MCF 10A (cell line): ENCODE measurements around the gene GCM1. TPM values are rescaled to one million over a fixed set of nuclear protein-coding genes. Genes with fewer than 3 reads are reported as not detected.

Experiments used
- BruUV-seq: library from RNA; stranded (reverse); fragments of 400-500 nt; replicated peaks from 2 replicates; lab custom pipeline; 2021; lab: Mats Ljungman, UMichigan
- CTCF ChIA-PET: fragments of 300-600 bp; sonication (Branson Sonifier 250); formaldehyde crosslinking; extraction: SDS; loops from one replicate; lab custom pipeline; 2021; ENCODE audit warnings: antibody characterized with exemption, inconsistent platforms; lab: Yijun Ruan, JAX
- POLR2A ChIA-PET: fragments of 300-600, 350-650 bp; sonication (Branson Sonifier 250); formaldehyde crosslinking; extraction: SDS; loops from one replicate; lab custom pipeline; 2020; ENCODE audit warnings: antibody characterized with exemption, inconsistent platforms; lab: Yijun Ruan, JAX
- DNase-seq: peaks from one replicate; pipeline ENCODE4 v3.0.0-alpha.2; 2018; ENCODE audit not compliant: unreplicated experiment
- H3K27ac Mint-ChIP-seq: one replicate; pipeline ENCODE4 v1.8.0; 2022; ENCODE audit warnings: mild to moderate bottlenecking, low read depth, mixed read lengths; ENCODE audit not compliant: unreplicated experiment
- H3K27me3 Mint-ChIP-seq: one replicate; pipeline ENCODE4 v1.8.0; 2022; ENCODE audit warnings: mixed read lengths; ENCODE audit not compliant: insufficient read depth, unreplicated experiment
- H3K36me3 Mint-ChIP-seq: one replicate; pipeline ENCODE4 v1.8.0; 2022; ENCODE audit warnings: mild to moderate bottlenecking, moderate library complexity, mixed read lengths; ENCODE audit not compliant: insufficient read depth, unreplicated experiment
- H3K4me1 Mint-ChIP-seq: one replicate; pipeline ENCODE4 v1.8.0; 2022; ENCODE audit warnings: mixed read lengths; ENCODE audit not compliant: insufficient read depth, unreplicated experiment
- H3K4me3 Mint-ChIP-seq: one replicate; pipeline ENCODE4 v1.8.0; 2022; ENCODE audit warnings: mild to moderate bottlenecking, moderate library complexity, mixed read lengths; ENCODE audit not compliant: unreplicated experiment
- H3K9me3 Mint-ChIP-seq: one replicate; pipeline ENCODE4 v1.8.0; 2022; ENCODE audit warnings: mixed read lengths; ENCODE audit not compliant: unreplicated experiment
- intact Hi-C: fragments of 100-400 bp; cut with micrococcal nuclease; formaldehyde crosslinking; loops from 2 replicates; pipeline ENCODE4 v1.14.1; 2022
- total RNA-seq: library from RNA; stranded (reverse); gene quantifications from 2 replicates; pipeline ENCODE4 v1.2.3, GENCODE V29; 2022
- TF ChIP-seq, protein P1 (sequence below): fragments of 200-600 bp; IDR thresholded peaks from one replicate; pipeline ENCODE4 v1.8.0; 2022; ENCODE audit warnings: antibody characterized with exemption, mild to moderate bottlenecking; ENCODE audit not compliant: unreplicated experiment

The GCM1 gene
- total RNA-seq, 1 experiment from 2014 or later, result not detected

DNA sequence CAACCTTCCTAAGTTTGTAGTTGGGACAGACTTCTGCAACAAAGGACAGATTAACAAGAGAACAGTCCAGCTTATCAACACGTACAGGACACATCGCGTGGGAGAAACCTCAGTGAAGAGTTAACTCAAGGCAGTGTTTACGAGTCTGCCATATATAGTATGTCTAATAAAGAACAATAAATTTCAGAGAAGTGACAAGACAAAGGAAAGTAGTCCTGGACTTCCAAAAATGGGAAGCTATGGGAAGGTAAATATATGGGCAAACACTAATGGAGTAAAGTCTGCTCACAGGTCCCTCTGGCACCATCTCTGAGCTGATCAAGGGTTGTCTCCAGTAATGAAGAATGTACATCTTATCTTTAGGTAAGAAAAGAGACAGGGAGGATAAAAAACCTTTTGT, 34.9 kb downstream of the GCM1 start:
- Mint-ChIP-seq H3K4me3 (no peak overlapping the region), H3K27me3 (no peaks in the 10 kb centered on the region), H3K4me1 (peaks cover 25% of the 10 kb centered on the region), H3K36me3 (no peaks in the 10 kb centered on the region), H3K27ac (no peak overlapping the region), H3K9me3 (no peaks in the 10 kb centered on the region)
- TF ChIP-seq, protein P1, sequence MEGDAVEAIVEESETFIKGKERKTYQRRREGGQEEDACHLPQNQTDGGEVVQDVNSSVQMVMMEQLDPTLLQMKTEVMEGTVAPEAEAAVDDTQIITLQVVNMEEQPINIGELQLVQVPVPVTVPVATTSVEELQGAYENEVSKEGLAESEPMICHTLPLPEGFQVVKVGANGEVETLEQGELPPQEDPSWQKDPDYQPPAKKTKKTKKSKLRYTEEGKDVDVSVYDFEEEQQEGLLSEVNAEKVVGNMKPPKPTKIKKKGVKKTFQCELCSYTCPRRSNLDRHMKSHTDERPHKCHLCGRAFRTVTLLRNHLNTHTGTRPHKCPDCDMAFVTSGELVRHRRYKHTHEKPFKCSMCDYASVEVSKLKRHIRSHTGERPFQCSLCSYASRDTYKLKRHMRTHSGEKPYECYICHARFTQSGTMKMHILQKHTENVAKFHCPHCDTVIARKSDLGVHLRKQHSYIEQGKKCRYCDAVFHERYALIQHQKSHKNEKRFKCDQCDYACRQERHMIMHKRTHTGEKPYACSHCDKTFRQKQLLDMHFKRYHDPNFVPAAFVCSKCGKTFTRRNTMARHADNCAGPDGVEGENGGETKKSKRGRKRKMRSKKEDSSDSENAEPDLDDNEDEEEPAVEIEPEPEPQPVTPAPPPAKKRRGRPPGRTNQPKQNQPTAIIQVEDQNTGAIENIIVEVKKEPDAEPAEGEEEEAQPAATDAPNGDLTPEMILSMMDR, result no peak
- BruUV-seq, result no TSS peak
- intact Hi-C loops, result no loop called here
- POLR2A ChIA-PET, result interaction anchor here (0.6 to 2.3 kb wide), 4 partner anchors 41 to 498 kb away, joined by 4 to 6 read pairs (median 4); no protein-coding TSS in a partner anchor
- CTCF ChIA-PET, result interaction anchor here (0.7 to 1.0 kb wide), 2 partner anchors 15 to 187 kb away, joined by 3 to 5 read pairs; no protein-coding TSS in a partner anchor
- DNase-seq, result no peak

DNA sequence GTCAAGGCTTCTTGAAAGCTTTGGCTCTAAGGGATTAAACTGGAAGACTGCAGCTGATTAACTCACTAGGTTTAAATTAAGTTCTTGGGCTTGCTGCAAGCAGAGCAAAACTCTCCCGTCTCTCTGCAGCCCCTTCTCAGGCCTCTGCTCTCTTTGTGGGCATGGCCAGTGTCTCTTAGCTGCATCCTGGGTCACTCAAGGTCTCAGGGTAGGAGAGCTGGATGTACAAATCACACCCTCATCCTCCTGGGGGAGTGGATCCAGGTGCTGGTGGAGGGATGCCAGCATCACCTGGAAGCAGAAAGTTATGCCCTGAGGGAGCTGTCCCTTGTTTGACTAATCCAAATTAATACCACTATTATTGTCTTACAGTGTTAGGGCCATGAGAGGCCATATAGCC, 35.8 kb downstream of the GCM1 start:
- Mint-ChIP-seq H3K4me1 (peaks cover 25% of the 10 kb centered on the region), H3K36me3 (no peaks in the 10 kb centered on the region), H3K27me3 (no peaks in the 10 kb centered on the region), H3K27ac (no peak overlapping the region), H3K9me3 (no peaks in the 10 kb centered on the region), H3K4me3 (no peak overlapping the region)
- peak; percentile 64 for DNase-seq
- intact Hi-C loops, result no loop called here
- TF ChIP-seq, protein P1, result no peak
- CTCF ChIA-PET, result interaction anchor here (0.6 to 1.6 kb wide), 9 partner anchors 10 to 375 kb away, joined by 3 to 9 read pairs (median 3); no protein-coding TSS in a partner anchor
- POLR2A ChIA-PET, result interaction anchor here (0.6 to 2.3 kb wide), 8 partner anchors 8 to 568 kb away, joined by 3 to 6 read pairs (median 4); partner anchors contain the start of gene GSTA4
- BruUV-seq, result no TSS peak

DNA sequence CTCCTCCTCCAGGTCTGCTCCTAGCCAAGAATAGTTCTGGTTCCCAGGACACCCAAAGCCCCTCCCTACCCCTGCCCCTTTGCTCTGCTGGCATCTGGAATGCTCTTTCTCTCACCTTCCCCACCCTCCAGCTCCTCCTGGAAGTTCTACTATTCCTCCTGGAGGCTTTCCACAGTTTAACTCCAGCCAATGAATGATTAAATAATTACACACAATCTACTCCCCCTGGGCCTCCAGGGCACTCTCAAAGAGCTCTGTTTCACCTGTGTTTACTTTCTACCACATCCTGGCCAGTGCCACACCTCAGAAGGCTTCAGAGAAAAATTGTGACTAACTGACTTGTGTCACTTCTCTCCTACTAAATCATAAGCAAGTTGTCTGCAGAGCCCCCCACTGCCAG, 36.2 kb downstream of the GCM1 start:
- Mint-ChIP-seq H3K9me3 (no peaks in the 10 kb centered on the region), H3K27ac (no peak overlapping the region), H3K4me3 (no peak overlapping the region), H3K27me3 (no peaks in the 10 kb centered on the region), H3K36me3 (no peaks in the 10 kb centered on the region), H3K4me1 (peaks cover 26% of the 10 kb centered on the region)
- ChIA-PET CTCF (interaction anchor here (0.6 to 1.6 kb wide), 10 partner anchors 9 to 376 kb away, joined by 3 to 9 read pairs (median 3); no protein-coding TSS in a partner anchor), POLR2A (interaction anchor here (0.6 to 2.3 kb wide), 10 partner anchors 9 to 502 kb away, joined by 3 to 6 read pairs (median 4); partner anchors contain the start of genes FBXO9 and GSTA4)
- DNase-seq, result peak; percentile 80
- BruUV-seq, result no TSS peak
- intact Hi-C loops, result no loop called here
- TF ChIP-seq, protein P1, result no peak

DNA sequence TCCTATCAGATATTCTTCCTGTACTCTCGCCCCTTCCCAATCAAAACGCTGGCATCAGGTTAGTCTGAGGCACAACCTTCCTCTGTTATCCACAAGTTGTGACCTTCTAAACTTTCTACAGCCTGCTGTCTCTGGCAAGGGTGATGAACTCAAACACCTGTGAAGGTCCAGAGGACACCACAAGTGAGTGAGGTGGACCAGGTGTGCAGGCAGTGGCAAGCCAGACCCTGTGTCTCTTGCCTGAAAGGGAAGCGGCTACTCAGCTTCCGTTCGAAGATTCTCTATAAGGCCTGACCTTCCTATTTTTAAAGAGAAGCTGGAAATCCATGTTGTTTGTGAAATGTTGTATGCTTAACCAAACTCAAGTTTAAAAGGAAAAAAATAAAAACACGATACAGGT, 36.8 kb downstream of the GCM1 start:
- no peak overlapping the region for H3K4me3 Mint-ChIP-seq
- BruUV-seq, result no TSS peak
- no peaks in the 10 kb centered on the region for H3K27me3 Mint-ChIP-seq
- no peak for DNase-seq
- H3K27ac Mint-ChIP-seq, result no peak overlapping the region
- CTCF ChIA-PET, result interaction anchor here (0.6 to 1.6 kb wide), 6 partner anchors 9 to 343 kb away, joined by 3 to 9 read pairs (median 4); no protein-coding TSS in a partner anchor
- H3K4me1 Mint-ChIP-seq, result peaks cover 31% of the 10 kb centered on the region
- no peaks in the 10 kb centered on the region for H3K9me3 Mint-ChIP-seq
- TF ChIP-seq, protein P1, result no peak
- intact Hi-C loops, result no loop called here
- H3K36me3 Mint-ChIP-seq, result no peaks in the 10 kb centered on the region
- POLR2A ChIA-PET, result interaction anchor here (0.6 to 2.3 kb wide), 6 partner anchors 9 to 501 kb away, joined by 3 to 6 read pairs (median 4); partner anchors contain the start of gene FBXO9
